Mammary epithelial cell (primary cell): Measurements from ENCODE around the gene HOXD12.

ENCODE experiments used
- CTCF ChIP-seq, 2 donors: IDR thresholded peaks in 1 of 2; conservative IDR thresholded peaks in 1 of 2; 2 replicates each; pipeline ENCODE4 v1.5.1; 2011 to 2012; ENCODE audit warnings: inconsistent platforms in 2 of 2, low read length in 2 of 2, mild to moderate bottlenecking in 2 of 2, control low read depth in 1 of 2, low read depth in 1 of 2; ENCODE audit not compliant: insufficient read depth in 1 of 2; ENCODE audit errors: extremely low read depth in 1 of 2
- EZH2 ChIP-seq: IDR thresholded peaks from 2 replicates; pipeline ENCODE4 v1.6.1; 2012; ENCODE audit warnings: low read length, inconsistent platforms, borderline replicate concordance

DNA sequence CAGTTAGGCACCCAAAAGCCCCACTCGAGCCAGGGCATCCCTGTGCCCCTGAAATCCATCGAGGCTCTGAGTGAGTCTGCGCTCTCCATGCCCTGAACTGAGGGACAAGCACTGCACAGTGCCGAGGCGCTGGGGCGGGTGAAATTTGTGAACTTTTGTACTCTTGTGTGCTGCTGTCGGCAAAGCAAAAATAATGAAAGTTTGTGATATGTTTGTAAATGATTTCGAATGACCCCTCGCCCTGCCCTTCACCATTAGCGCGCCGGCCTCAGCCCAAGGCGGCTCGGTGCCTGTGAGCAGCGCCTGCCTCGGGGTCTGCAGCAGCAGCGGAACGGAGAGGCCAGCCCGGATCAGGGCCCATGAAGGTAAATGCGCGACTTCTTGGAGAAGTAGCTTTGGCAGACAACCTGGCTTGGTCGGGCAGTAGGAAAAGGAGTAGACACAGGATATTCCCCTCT is 49.9 kb downstream of the HOXD12 start:
- TF ChIP-seq CTCF (conservative IDR thresholded peaks at IDR 0.05 in 1 of 2, IDR thresholded peaks at IDR 0.05 in 1 of 2; ENCODE audit: extremely low read depth in 1 of 2, insufficient read depth in 1 of 2, low read depth in 1 of 2, low read length in 2 of 2) (no peak), EZH2 (no peak)
